ENCODE measurements around the gene NUAK2.

NUAK2 gene

GRCh38 chr1:205312866-205313562 is 8.5 kb downstream of the NUAK2 start:
- H3K4me3 ChIP-seq (ENCODE audit: low read depth, low read length) = no peak overlapping the region
- DNase-seq (ENCODE audit: low read depth) = no peak
- TF ChIP-seq, protein P1, sequence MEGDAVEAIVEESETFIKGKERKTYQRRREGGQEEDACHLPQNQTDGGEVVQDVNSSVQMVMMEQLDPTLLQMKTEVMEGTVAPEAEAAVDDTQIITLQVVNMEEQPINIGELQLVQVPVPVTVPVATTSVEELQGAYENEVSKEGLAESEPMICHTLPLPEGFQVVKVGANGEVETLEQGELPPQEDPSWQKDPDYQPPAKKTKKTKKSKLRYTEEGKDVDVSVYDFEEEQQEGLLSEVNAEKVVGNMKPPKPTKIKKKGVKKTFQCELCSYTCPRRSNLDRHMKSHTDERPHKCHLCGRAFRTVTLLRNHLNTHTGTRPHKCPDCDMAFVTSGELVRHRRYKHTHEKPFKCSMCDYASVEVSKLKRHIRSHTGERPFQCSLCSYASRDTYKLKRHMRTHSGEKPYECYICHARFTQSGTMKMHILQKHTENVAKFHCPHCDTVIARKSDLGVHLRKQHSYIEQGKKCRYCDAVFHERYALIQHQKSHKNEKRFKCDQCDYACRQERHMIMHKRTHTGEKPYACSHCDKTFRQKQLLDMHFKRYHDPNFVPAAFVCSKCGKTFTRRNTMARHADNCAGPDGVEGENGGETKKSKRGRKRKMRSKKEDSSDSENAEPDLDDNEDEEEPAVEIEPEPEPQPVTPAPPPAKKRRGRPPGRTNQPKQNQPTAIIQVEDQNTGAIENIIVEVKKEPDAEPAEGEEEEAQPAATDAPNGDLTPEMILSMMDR (IDR thresholded peaks at IDR 0.05; ENCODE audit: control insufficient read depth, extremely low read depth, insufficient read depth) = no peak

- no peak for DNase-seq (ENCODE audit: low read depth)
- no peak overlapping the region for H3K4me3 ChIP-seq (ENCODE audit: low read depth, low read length)
- TF ChIP-seq, protein P1 (IDR thresholded peaks at IDR 0.05; ENCODE audit: control insufficient read depth, extremely low read depth, insufficient read depth) = no peak
These were observed 10.4 kb downstream of the NUAK2 start for GRCh38 chr1:205310976-205311704.

DNA sequence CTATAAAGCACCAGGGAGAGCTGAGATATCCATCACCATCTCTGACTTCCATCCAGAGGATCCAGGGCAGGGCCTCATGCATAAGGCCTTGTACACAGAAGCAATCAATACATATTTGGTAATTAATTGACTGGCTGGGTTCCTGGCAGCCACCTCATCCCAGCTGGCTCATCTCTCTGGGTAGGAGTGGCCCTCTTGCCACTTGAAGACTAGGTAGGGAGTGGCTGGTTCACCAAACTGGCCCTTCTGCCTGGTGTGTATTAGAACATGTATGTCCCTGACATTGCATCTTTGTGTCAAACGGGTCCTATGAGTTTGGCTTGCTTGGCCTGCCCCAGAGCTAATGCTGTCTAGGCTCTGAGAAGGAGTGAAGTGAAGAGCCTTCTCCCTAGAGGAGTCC is 11.8 kb downstream of the NUAK2 start:
- no peak overlapping the region for H3K4me3 ChIP-seq (ENCODE audit: low read depth, low read length)
- DNase-seq (ENCODE audit: low read depth) = no peak
- TF ChIP-seq, protein P1 (IDR thresholded peaks at IDR 0.05; ENCODE audit: control insufficient read depth, extremely low read depth, insufficient read depth) = no peak

GRCh38 chr1:205306929-205307566 is 14.5 kb downstream of the NUAK2 start:
- DNase-seq (ENCODE audit: low read depth) = no peak
- TF ChIP-seq, protein P1 (IDR thresholded peaks at IDR 0.05; ENCODE audit: control insufficient read depth, extremely low read depth, insufficient read depth) = no peak
- H3K4me3 ChIP-seq (ENCODE audit: low read depth, low read length) = no peak overlapping the region

GRCh38 chr1:205304695-205305070 is 16.9 kb downstream of the NUAK2 start:
- DNase-seq (ENCODE audit: low read depth) = no peak
- H3K4me3 ChIP-seq (ENCODE audit: low read depth, low read length) = no peak overlapping the region
- TF ChIP-seq, protein P1 (IDR thresholded peaks at IDR 0.05; ENCODE audit: control insufficient read depth, extremely low read depth, insufficient read depth) = no peak

DNA sequence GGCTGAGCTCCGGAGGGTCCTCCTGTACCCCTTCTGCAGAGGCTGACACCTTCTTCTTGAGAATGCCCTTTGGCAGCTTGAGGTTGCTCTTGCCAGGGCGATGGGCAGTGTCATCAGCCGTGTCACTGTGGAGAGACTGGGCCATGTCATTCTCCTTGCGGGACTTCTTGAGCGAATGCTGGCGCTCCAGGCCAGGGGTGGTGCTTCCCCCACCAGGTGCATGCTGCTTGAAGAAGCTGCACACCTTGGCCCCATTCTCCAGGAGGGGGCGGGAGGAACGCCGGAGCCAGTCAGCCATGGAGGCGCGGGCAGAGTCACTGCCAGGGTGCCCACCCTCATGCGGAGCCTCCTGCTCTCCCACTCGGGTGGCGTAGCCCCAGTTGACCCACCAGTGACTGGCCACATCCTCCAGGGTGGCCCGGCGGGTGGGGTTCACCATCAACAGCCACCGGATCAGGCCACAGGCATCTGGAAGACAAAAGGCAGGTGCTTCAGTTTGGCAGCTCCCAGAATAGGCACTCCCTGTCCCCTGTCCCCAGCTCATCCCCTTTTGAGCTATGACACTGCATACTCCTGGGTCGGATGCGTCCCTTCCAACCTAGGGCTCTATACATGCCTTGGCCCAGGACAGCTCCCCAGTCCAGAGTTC is 17.4 kb downstream of the NUAK2 start:
- H3K4me3 ChIP-seq (ENCODE audit: low read depth, low read length) = no peak overlapping the region
- TF ChIP-seq, protein P1 (IDR thresholded peaks at IDR 0.05; ENCODE audit: control insufficient read depth, extremely low read depth, insufficient read depth) = no peak
- no peak for DNase-seq (ENCODE audit: low read depth)

All from LNCaP clone FGC (cell line).